ENCODE results near the gene EFNA3.

Gene EFNA3

GRCh38 chr1:155083865-155084721, 5.5 kb downstream of the EFNA3 start:
- no peak for DNase-seq (ENCODE audit: low read depth in 2 of 2)

- peak; percentile 77 to 83 for DNase-seq (ENCODE audit: low read depth in 2 of 2)
Measured at GRCh38 chr1:155084722-155085503, 6.3 kb downstream of the EFNA3 start.

- peak; percentile 47 to 62 for DNase-seq (ENCODE audit: low read depth in 2 of 2)
Measured at GRCh38 chr1:155085504-155086127, 7.0 kb downstream of the EFNA3 start.

- DNase-seq (ENCODE audit: low read depth in 2 of 2) = peak; percentile 66 to 68
Measured at GRCh38 chr1:155086128-155086741, 7.6 kb downstream of the EFNA3 start.

- DNase-seq (ENCODE audit: low read depth in 2 of 2) = no peak
Measured at GRCh38 chr1:155086856-155087535, 8.4 kb downstream of the EFNA3 start.

GRCh38 chr1:155091071-155092051, 12.7 kb downstream of the EFNA3 start:
- DNase-seq (ENCODE audit: low read depth in 2 of 2) = peak; percentile 60 to 64

- no peak for DNase-seq (ENCODE audit: low read depth in 2 of 2)
Measured at GRCh38 chr1:155092131-155092530, 13.5 kb downstream of the EFNA3 start.

- DNase-seq (ENCODE audit: low read depth in 2 of 2) = no peak
Measured at GRCh38 chr1:155092641-155093040, 14.0 kb downstream of the EFNA3 start.

GRCh38 chr1:155093911-155094621, 15.4 kb downstream of the EFNA3 start:
- no peak for DNase-seq (ENCODE audit: low read depth in 2 of 2)

GRCh38 chr1:155094622-155094948, 15.9 kb downstream of the EFNA3 start:
- DNase-seq (ENCODE audit: low read depth in 2 of 2) = no peak

- DNase-seq (ENCODE audit: low read depth in 2 of 2) = no peak
Measured at GRCh38 chr1:155099331-155099730, 20.7 kb downstream of the EFNA3 start.

- DNase-seq (ENCODE audit: low read depth in 2 of 2) = no peak
Measured at GRCh38 chr1:155103325-155103724, 24.7 kb downstream of the EFNA3 start.

- DNase-seq (ENCODE audit: low read depth in 2 of 2) = no peak
Measured at GRCh38 chr1:155104605-155105534, 26.2 kb downstream of the EFNA3 start.

GRCh38 chr1:155105604-155106011, 27.0 kb downstream of the EFNA3 start:
- DNase-seq (ENCODE audit: low read depth in 2 of 2) = no peak

GRCh38 chr1:155106862-155107261, 28.2 kb downstream of the EFNA3 start:
- no peak for DNase-seq (ENCODE audit: low read depth in 2 of 2)

GRCh38 chr1:155107309-155108264, 28.9 kb downstream of the EFNA3 start:
- DNase-seq (ENCODE audit: low read depth in 2 of 2) = no peak

- no peak for DNase-seq (ENCODE audit: low read depth in 2 of 2)
Measured at GRCh38 chr1:155108296-155108695, 29.7 kb downstream of the EFNA3 start.
